Measurements from ENCODE around the gene DBNL.

- no peak for TF ChIP-seq POLR2A (IDR thresholded peaks at IDR 0.05; ENCODE audit: low read length)
- no peak for TF ChIP-seq ESRRA (IDR thresholded peaks at IDR 0.05; ENCODE audit: borderline replicate concordance, low read length)
- no peak for TF ChIP-seq KDM5A (IDR thresholded peaks at IDR 0.05)
- no peak for TF ChIP-seq CTCF (IDR thresholded peaks at IDR 0.05)
- TF ChIP-seq HDAC2 (IDR thresholded peaks at IDR 0.05) = no peak
- TF ChIP-seq PBX3 (IDR thresholded peaks at IDR 0.05) = no peak
- no peak for TF ChIP-seq EP300 (IDR thresholded peaks at IDR 0.05)
Observed at GRCh38 chr7:44050915-44051560, 6.5 kb downstream of the DBNL start.

Data from A549 (cell line).